IPS-15b (cell line): ENCODE data around the gene METTL9.

Experiments
- H3K27me3 ChIP-seq: one replicate; pipeline ENCODE4 v1.6.1; 2013; ENCODE audit warnings: low read length; ENCODE audit not compliant: control insufficient read depth, insufficient read depth
- H3K36me3 ChIP-seq: one replicate; pipeline ENCODE4 v1.6.1; 2013; ENCODE audit warnings: low read length; ENCODE audit not compliant: control insufficient read depth, insufficient read depth
- H3K4me1 ChIP-seq: one replicate; pipeline ENCODE4 v1.6.1; 2013; ENCODE audit warnings: mild to moderate bottlenecking, low read length; ENCODE audit not compliant: control insufficient read depth, insufficient read depth
- H3K4me3 ChIP-seq: one replicate; pipeline ENCODE4 v1.5.1; 2013; ENCODE audit warnings: low read depth, low read length
- H3K9ac ChIP-seq: one replicate; pipeline ENCODE4 v1.6.1; 2013; ENCODE audit warnings: low read depth, mild to moderate bottlenecking, low read length
- H3K9me3 ChIP-seq: one replicate; pipeline ENCODE4 v1.6.1; 2013; ENCODE audit warnings: mild to moderate bottlenecking, low read length; ENCODE audit not compliant: control insufficient read depth, insufficient read depth

Gene METTL9

DNA sequence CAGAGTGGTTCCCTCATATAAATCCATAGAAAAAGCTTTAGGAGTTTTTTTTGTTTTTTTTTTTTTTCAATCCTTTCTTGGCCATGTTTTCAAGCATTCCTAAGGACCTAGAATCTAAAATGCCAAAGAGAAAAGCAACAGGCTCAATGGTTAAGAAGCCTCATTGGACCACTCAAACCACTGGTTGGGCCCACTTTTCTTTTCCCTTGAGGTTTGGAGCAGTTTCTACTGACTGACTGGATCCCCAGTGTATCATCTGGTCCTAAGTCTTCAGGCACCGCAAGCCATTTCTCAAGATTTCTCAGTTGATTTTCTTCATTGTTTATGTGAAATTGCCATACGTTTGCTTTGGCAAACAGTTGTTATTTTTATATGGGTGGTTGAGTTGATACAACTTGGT is 14.4 kb downstream of the METTL9 start:
- Histone ChIP-seq H3K27me3 (no peaks in the 10 kb centered on the region), H3K4me1 (peaks cover 28% of the 10 kb centered on the region), H3K4me3 (no peak overlapping the region), H3K9ac (no peak overlapping the region), H3K36me3 (no peaks in the 10 kb centered on the region), H3K9me3 (no peaks in the 10 kb centered on the region)

DNA sequence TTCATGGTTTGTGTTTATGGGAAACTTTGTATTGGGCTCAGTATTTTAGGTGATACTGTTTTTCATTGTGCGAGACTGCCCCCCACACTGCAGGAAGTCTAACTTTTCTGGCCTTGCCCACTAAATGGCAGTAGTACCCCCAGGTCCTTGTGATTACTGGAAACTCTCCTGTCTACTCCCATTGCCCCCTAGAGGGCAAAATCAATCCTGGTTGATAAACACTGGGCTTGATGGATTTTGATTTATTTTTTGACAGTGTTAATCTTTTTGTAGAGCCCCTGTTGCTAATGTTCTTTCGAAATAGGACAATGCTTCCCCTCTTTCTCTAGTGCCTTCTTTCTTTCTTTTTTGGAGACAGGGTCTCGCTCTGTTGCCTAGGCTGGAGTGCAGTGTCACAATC is 15.5 kb downstream of the METTL9 start:
- Histone ChIP-seq H3K4me1 (peaks cover 21% of the 10 kb centered on the region), H3K4me3 (no peak overlapping the region), H3K36me3 (no peaks in the 10 kb centered on the region)

DNA sequence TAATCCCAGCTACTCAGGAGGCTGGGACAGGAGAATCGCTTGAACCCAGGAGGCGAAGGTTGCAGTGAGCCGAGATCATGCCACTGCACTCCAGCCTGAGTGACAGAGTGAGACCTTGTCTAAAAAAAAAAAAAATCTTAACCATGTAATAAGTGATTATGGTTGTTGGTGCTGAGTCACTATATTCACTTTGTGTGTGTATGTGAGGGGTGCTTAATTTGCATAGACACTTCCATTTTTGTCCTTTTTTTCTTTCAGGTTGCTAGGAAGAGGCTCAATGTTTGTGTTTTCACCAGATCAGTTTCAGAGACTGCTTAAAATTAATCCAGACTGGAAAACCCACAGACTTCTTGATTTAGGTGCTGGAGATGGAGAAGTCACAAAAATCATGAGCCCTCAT is 18.2 kb downstream of the METTL9 start:
- Histone ChIP-seq H3K9me3 (no peaks in the 10 kb centered on the region), H3K27me3 (no peaks in the 10 kb centered on the region), H3K4me1 (peaks cover 2% of the 10 kb centered on the region), H3K36me3 (no peaks in the 10 kb centered on the region), H3K4me3 (no peak overlapping the region), H3K9ac (no peak overlapping the region)

More for the DNA sequence above, 15.5 kb downstream of the METTL9 start:
- no peaks in the 10 kb centered on the region for H3K9me3 ChIP-seq
- H3K9ac ChIP-seq: no peak overlapping the region
- H3K27me3 ChIP-seq: no peaks in the 10 kb centered on the region

DNA sequence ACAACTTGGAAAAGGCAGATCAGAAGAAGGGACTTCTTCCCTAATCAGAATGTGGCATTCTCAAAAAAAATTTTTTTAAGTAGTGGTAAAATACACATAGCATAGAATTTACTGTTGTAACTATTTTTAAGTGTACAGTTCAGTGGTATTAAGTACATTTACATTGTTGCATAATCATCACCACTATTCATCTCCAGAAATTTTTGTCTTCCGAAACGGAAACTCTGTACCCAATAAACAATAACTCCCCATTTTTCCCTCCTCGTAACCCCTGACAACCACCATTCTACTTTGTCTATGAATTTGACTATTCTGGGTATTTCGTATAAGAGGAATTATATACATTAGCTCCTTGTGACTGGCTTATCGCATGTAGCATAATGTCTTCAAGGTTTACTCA is 18.9 kb downstream of the METTL9 start:
- no peaks in the 10 kb centered on the region for H3K9me3 ChIP-seq
- no peaks in the 10 kb centered on the region for H3K36me3 ChIP-seq
- H3K27me3 ChIP-seq: no peaks in the 10 kb centered on the region
- no peak overlapping the region for H3K9ac ChIP-seq
- H3K4me1 ChIP-seq: no peaks in the 10 kb centered on the region
- H3K4me3 ChIP-seq: no peak overlapping the region

DNA sequence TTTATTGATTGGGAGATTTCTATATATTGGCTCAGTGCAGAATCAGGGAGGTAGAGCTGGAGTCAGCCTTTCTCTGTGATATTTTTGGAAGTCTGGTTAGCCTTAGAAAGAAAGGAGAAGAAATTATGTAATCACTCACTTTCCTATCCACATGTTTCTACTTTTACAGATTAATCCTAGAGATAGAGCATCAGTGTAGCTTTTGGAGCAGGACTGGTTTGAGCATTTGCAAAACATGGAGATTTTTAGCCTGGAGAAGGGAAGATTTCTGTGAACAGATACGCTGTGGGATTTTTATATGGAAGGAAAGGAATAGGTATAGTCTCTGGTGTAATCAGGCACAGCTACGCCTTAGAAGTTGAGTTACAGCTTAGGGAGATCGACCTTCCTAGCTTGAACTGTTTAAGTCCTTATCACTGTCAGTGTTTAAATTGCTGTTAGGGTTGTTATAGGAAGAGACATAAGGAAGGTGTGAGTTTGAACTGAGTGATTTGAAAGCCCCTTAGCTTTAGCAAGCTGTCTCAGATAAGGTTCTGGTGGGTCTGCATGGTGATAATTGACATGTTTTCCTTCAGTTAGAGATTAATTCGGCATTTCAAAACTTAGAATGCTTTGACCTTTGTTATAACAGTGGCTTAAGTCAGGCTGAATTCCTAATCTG is 20.5 kb downstream of the METTL9 start:
- H3K36me3 ChIP-seq: no peaks in the 10 kb centered on the region

DNA sequence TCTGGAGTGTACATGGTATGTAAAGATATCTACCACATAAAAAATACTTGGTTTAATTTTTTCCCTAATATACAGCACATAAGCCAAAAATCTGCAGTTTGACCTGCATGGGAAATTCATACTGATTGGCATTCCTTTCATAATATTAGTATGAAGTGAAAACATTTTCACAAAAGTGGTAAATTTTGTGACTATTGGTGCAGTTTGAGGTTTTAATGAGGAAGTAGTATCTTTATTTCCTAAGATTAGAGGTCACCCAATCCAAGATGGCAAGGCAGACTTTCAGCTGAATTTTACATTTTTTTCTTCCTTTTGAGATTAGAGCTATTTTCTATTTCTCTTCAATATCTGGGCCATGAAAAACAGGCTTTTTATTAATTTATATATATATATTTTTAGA is 21.2 kb downstream of the METTL9 start:
- Histone ChIP-seq H3K4me1 (no peaks in the 10 kb centered on the region), H3K9ac (no peak overlapping the region), H3K27me3 (no peaks in the 10 kb centered on the region), H3K9me3 (no peaks in the 10 kb centered on the region), H3K36me3 (no peaks in the 10 kb centered on the region), H3K4me3 (no peak overlapping the region)

More for the DNA sequence above, 20.5 kb downstream of the METTL9 start:
- H3K4me1 ChIP-seq: no peaks in the 10 kb centered on the region
- no peaks in the 10 kb centered on the region for H3K9me3 ChIP-seq
- H3K9ac ChIP-seq: no peak overlapping the region
- no peak overlapping the region for H3K4me3 ChIP-seq
- H3K27me3 ChIP-seq: no peaks in the 10 kb centered on the region

DNA sequence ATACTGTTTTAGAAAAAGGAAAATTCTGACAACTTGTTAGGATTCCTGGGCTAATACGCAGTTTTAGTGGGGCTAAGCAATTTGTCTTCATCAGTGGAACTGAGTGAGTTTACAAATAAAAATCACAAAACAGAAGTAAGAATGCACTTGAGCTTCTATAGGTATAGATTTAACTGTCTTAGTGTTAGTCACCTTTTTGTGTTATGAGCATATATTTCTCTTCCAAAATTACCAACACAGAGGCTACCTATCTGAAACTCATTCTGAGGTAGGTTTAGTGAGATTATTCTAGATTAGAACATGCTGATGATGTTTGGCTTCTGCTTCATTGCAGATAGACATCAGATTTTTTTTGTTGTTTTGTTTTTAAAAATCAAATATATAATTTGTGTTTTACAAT is 23.2 kb downstream of the METTL9 start:
- no peak overlapping the region for H3K4me3 ChIP-seq
- H3K9me3 ChIP-seq: no peaks in the 10 kb centered on the region
- no peaks in the 10 kb centered on the region for H3K36me3 ChIP-seq
- no peaks in the 10 kb centered on the region for H3K27me3 ChIP-seq
- no peak overlapping the region for H3K9ac ChIP-seq
- no peaks in the 10 kb centered on the region for H3K4me1 ChIP-seq

DNA sequence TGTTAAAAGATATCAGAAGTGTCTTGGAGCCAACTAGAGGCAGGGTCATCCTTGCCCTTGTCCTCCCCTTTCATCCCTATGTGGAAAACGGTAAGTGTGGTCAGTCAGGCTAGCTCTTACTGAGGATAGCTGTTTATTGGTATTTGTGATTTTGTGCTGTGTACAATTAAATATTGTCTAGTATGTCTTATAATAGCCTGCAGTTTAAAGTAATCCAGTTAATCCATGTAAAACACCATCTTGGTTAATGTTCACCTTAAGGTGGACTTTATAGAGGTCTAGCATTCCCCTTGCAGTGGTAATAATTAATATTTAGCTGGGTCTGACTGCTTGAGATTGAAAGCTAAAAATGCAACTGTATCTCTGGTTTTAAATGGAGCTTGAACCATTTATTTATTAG is 25.6 kb downstream of the METTL9 start:
- H3K36me3 ChIP-seq: peaks cover 4% of the 10 kb centered on the region
- H3K4me3 ChIP-seq: no peak overlapping the region
- no peaks in the 10 kb centered on the region for H3K27me3 ChIP-seq
- H3K4me1 ChIP-seq: no peaks in the 10 kb centered on the region
- no peaks in the 10 kb centered on the region for H3K9me3 ChIP-seq
- H3K9ac ChIP-seq: no peak overlapping the region

DNA sequence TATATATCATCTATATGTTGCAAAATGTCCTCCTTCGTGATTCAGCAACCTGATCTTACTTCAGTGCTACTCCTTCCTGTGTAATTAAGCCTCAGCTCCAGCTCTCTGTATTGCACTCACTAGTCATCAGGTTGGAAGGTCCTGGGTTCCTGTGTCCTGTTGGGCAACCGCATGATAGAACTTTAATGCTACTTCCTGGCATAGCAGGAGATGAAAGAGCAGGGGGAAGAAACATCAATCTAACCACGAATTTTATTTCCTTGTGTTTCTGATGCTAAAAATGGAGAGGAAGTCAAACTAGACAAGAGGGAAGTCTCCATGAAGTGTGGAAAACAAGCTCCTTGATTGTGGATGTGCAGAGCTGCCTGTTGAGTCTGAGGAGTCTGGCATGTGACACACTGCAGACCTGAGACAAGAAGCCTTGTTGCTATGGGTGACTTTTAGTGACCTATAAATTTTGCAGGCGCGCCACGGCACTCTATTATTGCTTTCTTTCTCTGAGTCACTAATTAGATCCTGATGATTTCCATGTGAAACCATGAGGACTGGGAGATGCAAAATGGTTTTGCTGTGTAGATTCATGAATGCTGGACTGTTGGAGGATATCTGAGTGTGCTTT is 27.4 kb downstream of the METTL9 start:
- no peak overlapping the region for H3K4me3 ChIP-seq
- H3K36me3 ChIP-seq: peaks cover 4% of the 10 kb centered on the region
- no peaks in the 10 kb centered on the region for H3K4me1 ChIP-seq
- H3K27me3 ChIP-seq: no peaks in the 10 kb centered on the region
- H3K9ac ChIP-seq: no peak overlapping the region
- no peaks in the 10 kb centered on the region for H3K9me3 ChIP-seq

DNA sequence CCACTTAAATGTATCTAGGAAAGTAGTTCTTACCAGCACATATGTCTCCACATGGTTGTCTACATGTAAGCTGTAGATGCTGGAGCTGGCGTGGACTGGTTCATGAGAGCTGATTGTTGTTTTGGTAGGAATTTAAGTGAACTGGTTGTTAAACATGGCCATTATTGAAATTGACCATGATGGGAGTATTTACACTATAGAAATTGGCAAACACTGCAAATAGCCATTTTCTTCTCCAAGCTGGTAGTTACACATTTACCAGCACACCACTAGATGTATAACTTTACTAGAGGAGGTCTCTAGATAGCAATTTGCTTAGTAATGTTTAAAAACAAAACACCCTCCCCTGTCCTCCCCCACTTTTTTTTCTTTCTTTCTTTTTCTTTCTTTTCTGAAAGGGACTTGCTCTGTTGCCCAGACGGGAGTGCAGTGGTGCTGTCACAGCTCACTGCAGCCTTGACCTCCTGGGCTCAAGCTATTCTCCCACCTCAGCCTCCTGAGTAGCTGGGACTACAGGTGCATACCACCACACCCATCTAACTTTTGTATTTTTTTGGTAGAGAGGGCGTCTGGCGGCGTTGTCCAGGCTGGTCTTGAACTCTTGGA is 28.8 kb downstream of the METTL9 start:
- Histone ChIP-seq H3K27me3 (no peaks in the 10 kb centered on the region), H3K4me3 (no peak overlapping the region), H3K9me3 (no peaks in the 10 kb centered on the region), H3K9ac (no peak overlapping the region), H3K4me1 (no peaks in the 10 kb centered on the region), H3K36me3 (peaks cover 4% of the 10 kb centered on the region)

DNA sequence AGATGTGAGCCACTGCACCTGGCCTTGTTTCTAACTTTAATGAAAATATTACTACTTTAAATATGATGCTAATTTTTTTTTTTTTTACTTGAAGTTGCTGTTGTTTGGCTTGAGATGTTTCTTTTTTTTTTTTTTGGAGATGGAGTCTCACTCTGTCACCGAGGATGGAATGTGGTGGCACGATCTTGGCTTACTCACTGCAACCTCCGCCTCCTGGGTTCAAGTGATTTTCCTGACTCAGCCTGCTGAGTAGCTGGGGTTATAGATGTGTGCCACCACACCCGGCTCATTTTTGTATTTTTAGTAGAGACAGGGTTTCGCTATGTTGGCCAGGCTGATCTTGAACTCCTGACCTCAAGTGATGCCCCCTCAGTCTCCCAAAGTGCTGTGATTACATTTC is 29.4 kb downstream of the METTL9 start:
- Histone ChIP-seq H3K36me3 (peaks cover 4% of the 10 kb centered on the region), H3K9ac (no peak overlapping the region), H3K27me3 (no peaks in the 10 kb centered on the region), H3K4me1 (no peaks in the 10 kb centered on the region), H3K4me3 (no peak overlapping the region), H3K9me3 (no peaks in the 10 kb centered on the region)
